ENCODE data around the gene PPP2R5C.
"Not testable (repeated sequence)": the region's sequence is repeated elsewhere in the genome, so short reads cannot be mapped to it uniquely, and the experiment has no call there.

Gene PPP2R5C

GRCh38 chr14:101796016-101796415 is 34.5 kb downstream of the PPP2R5C start:
- H3K27ac ChIP-seq, result no peak overlapping the region
- no peak for TF ChIP-seq CTCF (conservative IDR thresholded peaks at IDR 0.05)

GRCh38 chr14:101796479-101796878 is 35.0 kb downstream of the PPP2R5C start:
- TF ChIP-seq CTCF (conservative IDR thresholded peaks at IDR 0.05), result no peak

GRCh38 chr14:101797856-101798255 is 36.3 kb downstream of the PPP2R5C start:
- no peak for TF ChIP-seq CTCF (conservative IDR thresholded peaks at IDR 0.05)
- H3K27ac ChIP-seq, result no peak overlapping the region

More at GRCh38 chr14:101796479-101796878, 35.0 kb downstream of the PPP2R5C start:
- no peak overlapping the region for H3K27ac ChIP-seq

GRCh38 chr14:101804373-101804772 is 42.9 kb downstream of the PPP2R5C start:
- not testable (repeated sequence) for H3K27ac ChIP-seq

- not testable (repeated sequence) for H3K27ac ChIP-seq
These were observed 44.7 kb downstream of the PPP2R5C start for GRCh38 chr14:101806252-101806651.

- no peak for TF ChIP-seq CTCF (conservative IDR thresholded peaks at IDR 0.05)
- peak overlapping the region; percentile 97; the same call in 1 of the 2 replicates for H3K27ac ChIP-seq
These were observed 46.6 kb downstream of the PPP2R5C start for GRCh38 chr14:101808020-101808641.

- H3K27ac ChIP-seq, result peak overlapping the region; percentile 97
These were observed 47.6 kb downstream of the PPP2R5C start for GRCh38 chr14:101808894-101809670.

More at GRCh38 chr14:101808894-101809670, 47.6 kb downstream of the PPP2R5C start:
- TF ChIP-seq CTCF (conservative IDR thresholded peaks at IDR 0.05), result no peak
